Measurements from ENCODE around the gene ARMC6. TPM values are rescaled to one million over a fixed set of nuclear protein-coding genes. Genes with fewer than 3 reads are reported as not detected.

ARMC6 gene
- total and polyA plus RNA-seq, 4 donors = 23.5 to 33.3 (median 32.2) TPM

GRCh38 chr19:19094513-19094912 lies 61.1 kb downstream of the ARMC6 start:
- Histone ChIP-seq H3K36me3 (ENCODE audit: control insufficient read depth in 4 of 4, insufficient read depth in 4 of 4, low read length in 4 of 4) (peaks cover 0 to 11% (median 5%) of the 10 kb centered on the region in 4 donors), H3K4me3 (no peak overlapping the region), H3K9ac (ENCODE audit: insufficient read depth in 1 of 2, low read length in 2 of 2) (no peak overlapping the region), H3K27ac (ENCODE audit: low read depth in 1 of 2, low read length in 1 of 2) (no peak overlapping the region), H3K9me3 (ENCODE audit: control insufficient read depth in 4 of 4, insufficient read depth in 3 of 4, low read length in 3 of 4) (no peaks in the 10 kb centered on the region), H3K27me3 (ENCODE audit: control insufficient read depth in 3 of 3, insufficient read depth in 3 of 3, low read length in 2 of 3) (no peaks in the 10 kb centered on the region), H3K4me1 (ENCODE audit: control insufficient read depth in 5 of 5, insufficient read depth in 5 of 5, low read length in 5 of 5) (no peaks in the 10 kb centered on the region)
- 92 to 94% methylated on average over 7 of the region's 7 CpGs for WGBS, 2 donors
- no peak for TF ChIP-seq CTCF (IDR thresholded peaks at IDR 0.05; ENCODE audit: control extremely low read depth, extremely low read depth)
- ATAC-seq (ENCODE audit: insufficient read depth, low FRiP score) (no peak), DNase-seq (no peak)

GRCh38 chr19:19095691-19096090 lies 62.3 kb downstream of the ARMC6 start:
- H3K9me3 ChIP-seq (ENCODE audit: control insufficient read depth in 4 of 4, insufficient read depth in 3 of 4, low read length in 3 of 4) = no peaks in the 10 kb centered on the region
- H3K27ac ChIP-seq (ENCODE audit: low read depth in 1 of 2, low read length in 1 of 2) = no peak overlapping the region
- H3K4me1 ChIP-seq (ENCODE audit: control insufficient read depth in 5 of 5, insufficient read depth in 5 of 5, low read length in 5 of 5) = no peaks in the 10 kb centered on the region
- H3K9ac ChIP-seq (ENCODE audit: insufficient read depth in 1 of 2, low read length in 2 of 2) = no peak overlapping the region
- H3K4me3 ChIP-seq = no peak overlapping the region
- no peak for TF ChIP-seq CTCF (IDR thresholded peaks at IDR 0.05; ENCODE audit: control extremely low read depth, extremely low read depth)
- no peaks in the 10 kb centered on the region for H3K27me3 ChIP-seq (ENCODE audit: control insufficient read depth in 3 of 3, insufficient read depth in 3 of 3, low read length in 2 of 3)
- 84 to 85% methylated on average over 11 of the region's 11 CpGs for WGBS, 2 donors
- no peak for DNase-seq
- peaks cover 0 to 11% (median 5%) of the 10 kb centered on the region in 4 donors for H3K36me3 ChIP-seq (ENCODE audit: control insufficient read depth in 4 of 4, insufficient read depth in 4 of 4, low read length in 4 of 4)
- ATAC-seq (ENCODE audit: insufficient read depth, low FRiP score) = no peak

- no peak overlapping the region for H3K9ac ChIP-seq (ENCODE audit: insufficient read depth in 1 of 2, low read length in 2 of 2)
- 93 to 95% methylated on average over 24 of the region's 24 CpGs for WGBS, 2 donors
- peaks cover 0 to 14% (median 7%) of the 10 kb centered on the region in 4 donors for H3K36me3 ChIP-seq (ENCODE audit: control insufficient read depth in 4 of 4, insufficient read depth in 4 of 4, low read length in 4 of 4)
Measured at GRCh38 chr19:19096641-19097627, 63.5 kb downstream of the ARMC6 start.

More at GRCh38 chr19:19096641-19097627, 63.5 kb downstream of the ARMC6 start:
- H3K27ac ChIP-seq (ENCODE audit: low read depth in 1 of 2, low read length in 1 of 2) = no peak overlapping the region
- H3K27me3 ChIP-seq (ENCODE audit: control insufficient read depth in 3 of 3, insufficient read depth in 3 of 3, low read length in 2 of 3) = no peaks in the 10 kb centered on the region
- H3K4me1 ChIP-seq (ENCODE audit: control insufficient read depth in 5 of 5, insufficient read depth in 5 of 5, low read length in 5 of 5) = no peaks in the 10 kb centered on the region
- no peak for TF ChIP-seq CTCF (IDR thresholded peaks at IDR 0.05; ENCODE audit: control extremely low read depth, extremely low read depth)
- no peak overlapping the region for H3K4me3 ChIP-seq
- DNase-seq (no peak), ATAC-seq (ENCODE audit: insufficient read depth, low FRiP score) (no peak)
- no peaks in the 10 kb centered on the region for H3K9me3 ChIP-seq (ENCODE audit: control insufficient read depth in 4 of 4, insufficient read depth in 3 of 4, low read length in 3 of 4)

Data from lung (tissue), 12 donors.